Left lung (tissue), 10 donors: ENCODE results near the gene SLC12A9. TPM values are rescaled to one million over a fixed set of nuclear protein-coding genes. Genes with fewer than 3 reads are reported as not detected.

Experiments used
- ATAC-seq: fragments of 200-7000 bp; cut with Tn5 transposase; one replicate; pipeline ENCODE4 v1.9.1; 2020; ENCODE audit warnings: moderate library complexity
- DNase-seq, 4 donors: peaks; one replicate each; pipeline ENCODE4 v3.0.0-alpha.2; 2013 to 2020
- H3K27ac ChIP-seq, 2 donors: fragments of 200-600 bp; sonication (generic) in 1 of 2; one replicate each; pipeline versions ENCODE4 v1.5.0 to v1.8.0; 2020 to 2021
- H3K27me3 ChIP-seq, 2 donors: fragments of 200-600 bp; sonication (generic) in 1 of 2; one replicate each; pipeline versions ENCODE4 v1.5.0 to v1.8.0; 2020 to 2021
- H3K36me3 ChIP-seq, 2 donors: fragments of 200-600 bp; sonication (generic) in 1 of 2; one replicate each; pipeline versions ENCODE4 v1.5.0 to v1.8.0; 2020 to 2021
- H3K4me1 ChIP-seq, 2 donors: fragments of 200-600 bp; one replicate each; pipeline ENCODE4 v1.8.0; 2021
- H3K4me3 ChIP-seq, 2 donors: fragments of 200-600 bp; sonication (generic) in 1 of 2; one replicate each; pipeline versions ENCODE4 v1.5.0 to v1.8.0; 2020 to 2021; ENCODE audit warnings: mild to moderate bottlenecking in 1 of 2
- H3K9me3 ChIP-seq, 2 donors: fragments of 200-600 bp; sonication (generic) in 1 of 2; one replicate each; pipeline versions ENCODE4 v1.5.0 to v1.8.0; 2020 to 2021
- CTCF ChIP-seq, 2 donors: fragments of 200-600 bp; sonication (generic) in 1 of 2; IDR thresholded peaks; one replicate each; pipeline versions ENCODE4 v1.5.0 to v1.8.0; 2021; ENCODE audit warnings: antibody characterized with exemption in 2 of 2
- intact Hi-C, 2 donors: fragments of 100-400 bp; cut with DNase I; formaldehyde crosslinking; loops; one replicate each; pipeline versions ENCODE4 v1.11.2 to v1.14.2; 2022
- polyA plus RNA-seq, 6 donors: library from polyadenylated mRNA; unstranded; fragments of 120-200 nt; gene quantifications; one replicate each; pipeline ENCODE4 v1.2.1, GENCODE V29; 2013; ENCODE audit not compliant: insufficient read length in 6 of 6
- total RNA-seq, 2 donors: library from RNA; stranded (reverse); fragmentation: NEBNext Ultra II Directional; extraction: Animal tissue kit (Norgen Biotek cat#: 25700); gene quantifications; one replicate each; pipeline ENCODE4 v1.2.1, GENCODE V29; 2021
- donor health status: DM: no; HTN: yes; CAD: no.
- donor health status: DM: no; HTN: no; CAD: no.

The SLC12A9 gene
- total and polyA plus RNA-seq, 8 donors, result 32.2 to 53.7 (median 40.8) TPM

- TF ChIP-seq CTCF (IDR thresholded peaks at IDR 0.05), result no peak
- intact Hi-C loops, result no loop called here
- peaks cover 0 to 54% of the 10 kb centered on the region in 2 donors for H3K36me3 ChIP-seq
- DNase-seq, result no peak
- no peaks in the 10 kb centered on the region for H3K27me3 ChIP-seq
- H3K27ac ChIP-seq, result peak overlapping the region; percentile 90 to 91
- peak overlapping the region; percentile 85 to 99 for H3K4me3 ChIP-seq
- H3K4me1 ChIP-seq, result peaks cover 12 to 51% of the 10 kb centered on the region in 2 donors
- H3K9me3 ChIP-seq, result no peaks in the 10 kb centered on the region
- ATAC-seq, result no peak
Observed at GRCh38 chr7:100873599-100874299, 21.2 kb downstream of the SLC12A9 start.

GRCh38 chr7:100874300-100874576 is 21.7 kb downstream of the SLC12A9 start:
- H3K4me3 ChIP-seq, result peak overlapping the region; percentile 85 to 99
- ATAC-seq (peak; percentile 0), DNase-seq (no peak)
- no peaks in the 10 kb centered on the region for H3K9me3 ChIP-seq
- no peaks in the 10 kb centered on the region for H3K27me3 ChIP-seq
- H3K27ac ChIP-seq, result peak overlapping the region; percentile 90 to 91
- peaks cover 12 to 51% of the 10 kb centered on the region in 2 donors for H3K4me1 ChIP-seq
- H3K36me3 ChIP-seq, result peaks cover 0 to 59% of the 10 kb centered on the region in 2 donors
- no peak for TF ChIP-seq CTCF (IDR thresholded peaks at IDR 0.05)
- intact Hi-C loops, result no loop called here

- H3K4me3 ChIP-seq, result peak within 1 kb of the TSS; percentile 85 to 99
- intact Hi-C loops, result no loop called here
- peak within 1 kb of the TSS; percentile 90 to 91 for H3K27ac ChIP-seq
- DNase-seq (peak; percentile 98 to 99 (median 99)), ATAC-seq (peak; percentile 98)
- peaks cover 12 to 51% of the 10 kb centered on the region in 2 donors for H3K4me1 ChIP-seq
- no peaks in the 10 kb centered on the region for H3K9me3 ChIP-seq
- TF ChIP-seq CTCF (IDR thresholded peaks at IDR 0.05), result peak; percentile 34 to 86
- peaks cover 0 to 63% of the 10 kb centered on the region in 2 donors for H3K36me3 ChIP-seq
- H3K27me3 ChIP-seq, result no peaks in the 10 kb centered on the region
Observed at GRCh38 chr7:100874577-100875355, 22.3 kb downstream of the SLC12A9 start, which contains the start of gene SRRT. Gene SRRT, plus strand, starts transcription at chr7:100875103. Its CDS starts 488 bp downstream, at chr7:100875591.

GRCh38 chr7:100875356-100875751 is 22.8 kb downstream of the SLC12A9 start:
- Histone ChIP-seq H3K9me3 (no peaks in the 10 kb centered on the region), H3K27me3 (no peaks in the 10 kb centered on the region), H3K4me3 (peak overlapping the region; percentile 85 to 99), H3K36me3 (peaks cover 0 to 63% of the 10 kb centered on the region in 2 donors), H3K4me1 (peaks cover 12 to 49% of the 10 kb centered on the region in 2 donors), H3K27ac (peak overlapping the region; percentile 90 to 91)
- DNase-seq, result no peak
- intact Hi-C loops, result no loop called here
- ATAC-seq, result peak; percentile 43
- no peak for TF ChIP-seq CTCF (IDR thresholded peaks at IDR 0.05)

GRCh38 chr7:100878013-100878412 is 25.5 kb downstream of the SLC12A9 start:
- no peak for ATAC-seq
- no peak for TF ChIP-seq CTCF (IDR thresholded peaks at IDR 0.05)
- peaks cover 12 to 49% of the 10 kb centered on the region in 2 donors for H3K4me1 ChIP-seq
- H3K36me3 ChIP-seq, result peaks cover 0 to 63% of the 10 kb centered on the region in 2 donors
- H3K27me3 ChIP-seq, result no peaks in the 10 kb centered on the region
- no peaks in the 10 kb centered on the region for H3K9me3 ChIP-seq
- H3K4me3 ChIP-seq, result no peak overlapping the region
- no peak overlapping the region for H3K27ac ChIP-seq
- intact Hi-C loops, result no loop called here
- no peak for DNase-seq
